Neural cell (in vitro differentiated cells): ENCODE data around the gene BCL2.

Experiments used
- CTCF ChIP-seq: fragments of 450-650 bp; IDR thresholded peaks from 2 replicates; pipeline ENCODE4 v1.5.1; 2014; ENCODE audit warnings: antibody characterized with exemption, mild to moderate bottlenecking, moderate library complexity; ENCODE audit not compliant: poor library complexity, severe bottlenecking
- EP300 ChIP-seq: fragments of 450-650 bp; conservative IDR thresholded peaks from 2 replicates; pipeline ENCODE4 v1.6.1; 2014; ENCODE audit warnings: antibody characterized with exemption, mild to moderate bottlenecking, moderate library complexity; ENCODE audit not compliant: poor library complexity, severe bottlenecking
- MXI1 ChIP-seq: fragments of 450-650 bp; conservative IDR thresholded peaks from 2 replicates; pipeline ENCODE4 v1.6.1; 2014; ENCODE audit warnings: antibody characterized with exemption, mild to moderate bottlenecking; ENCODE audit not compliant: poor library complexity, severe bottlenecking
- POLR2AphosphoS5 ChIP-seq: IDR thresholded peaks from 2 replicates; pipeline ENCODE4 v1.6.1; 2012
- RAD21 ChIP-seq: fragments of 450-650 bp; conservative IDR thresholded peaks from 2 replicates; pipeline ENCODE4 v1.6.1; 2014; ENCODE audit warnings: antibody characterized with exemption, mild to moderate bottlenecking, moderate library complexity
- REST ChIP-seq: IDR thresholded peaks from 2 replicates; pipeline ENCODE4 v1.6.1; 2012; ENCODE audit warnings: borderline replicate concordance
- SMC3 ChIP-seq: fragments of 450-650 bp; conservative IDR thresholded peaks from 2 replicates; pipeline ENCODE4 v1.6.1; 2014; ENCODE audit warnings: antibody characterized with exemption, mild to moderate bottlenecking, moderate library complexity; ENCODE audit not compliant: poor library complexity

- TF ChIP-seq CTCF = no peak
- no peak for TF ChIP-seq POLR2AphosphoS5
- TF ChIP-seq MXI1 = no peak
- no peak for TF ChIP-seq REST
- no peak for TF ChIP-seq SMC3
- no peak for TF ChIP-seq EP300
- no peak for TF ChIP-seq RAD21
Measured at GRCh38 chr18:63313396-63313917, 6.1 kb downstream of the BCL2 start.
